Measurements from ENCODE around the gene KRT32.

The KRT32 gene

DNA sequence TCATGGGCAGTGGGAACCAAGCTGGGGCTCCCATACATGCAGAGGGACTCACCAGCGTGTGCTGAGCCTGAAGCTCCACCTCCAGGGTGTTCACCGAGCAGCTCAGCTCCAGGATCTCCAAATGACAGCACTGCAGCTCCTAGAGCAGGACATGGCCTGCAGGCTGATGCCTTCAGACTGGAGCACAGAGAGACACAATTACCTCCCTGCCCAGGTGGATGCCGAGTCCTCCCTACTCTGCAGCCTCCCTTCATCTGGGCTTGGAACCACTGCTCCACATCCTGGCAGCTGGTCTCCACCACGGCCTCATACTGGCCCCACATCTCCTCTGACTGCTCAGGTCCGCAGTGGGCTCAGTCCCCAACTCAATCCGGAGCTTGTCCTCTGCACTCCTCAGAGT, 18.2 kb downstream of the KRT32 start:
- in situ Hi-C loops (cut with MboI; ENCODE audit: low sequenced_read_pairs, unreplicated experiment), result no loop called here
- no peak for DNase-seq (ENCODE audit: low spot score)
- TF ChIP-seq CTCF (IDR thresholded peaks at IDR 0.05; ENCODE audit: borderline replicate concordance, control extremely low read depth, extremely low read depth, insufficient read depth, missing control alignments), result no peak

GRCh38 chr17:41448506-41448905, 18.7 kb downstream of the KRT32 start:
- in situ Hi-C loops (cut with MboI; ENCODE audit: low sequenced_read_pairs, unreplicated experiment), result no loop called here
- no peak for DNase-seq (ENCODE audit: low spot score)
- no peak for TF ChIP-seq CTCF (IDR thresholded peaks at IDR 0.05; ENCODE audit: borderline replicate concordance, control extremely low read depth, extremely low read depth, insufficient read depth, missing control alignments)

DNA sequence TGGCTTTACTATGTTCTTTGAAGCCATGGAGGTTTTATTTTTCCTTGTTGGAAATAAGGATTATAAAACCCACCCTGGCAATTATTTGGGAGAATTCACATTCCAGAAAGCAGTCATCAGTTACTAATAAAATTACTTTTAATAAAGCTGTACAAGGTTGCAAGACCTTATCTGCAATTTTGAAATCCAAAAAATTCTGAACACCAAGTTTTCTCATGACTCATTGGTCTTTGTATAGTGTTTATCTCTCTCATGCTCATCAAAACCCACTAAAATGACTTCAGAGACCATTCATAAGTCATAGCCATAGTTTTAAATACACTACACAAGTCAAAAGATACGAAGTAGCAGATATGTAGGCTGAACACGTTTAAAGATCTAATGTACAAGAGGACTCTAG, 20.4 kb downstream of the KRT32 start:
- in situ Hi-C loops (cut with MboI; ENCODE audit: low sequenced_read_pairs, unreplicated experiment), result no loop called here
- no peak for DNase-seq (ENCODE audit: low spot score)
- no peak for TF ChIP-seq CTCF (IDR thresholded peaks at IDR 0.05; ENCODE audit: borderline replicate concordance, control extremely low read depth, extremely low read depth, insufficient read depth, missing control alignments)

DNA sequence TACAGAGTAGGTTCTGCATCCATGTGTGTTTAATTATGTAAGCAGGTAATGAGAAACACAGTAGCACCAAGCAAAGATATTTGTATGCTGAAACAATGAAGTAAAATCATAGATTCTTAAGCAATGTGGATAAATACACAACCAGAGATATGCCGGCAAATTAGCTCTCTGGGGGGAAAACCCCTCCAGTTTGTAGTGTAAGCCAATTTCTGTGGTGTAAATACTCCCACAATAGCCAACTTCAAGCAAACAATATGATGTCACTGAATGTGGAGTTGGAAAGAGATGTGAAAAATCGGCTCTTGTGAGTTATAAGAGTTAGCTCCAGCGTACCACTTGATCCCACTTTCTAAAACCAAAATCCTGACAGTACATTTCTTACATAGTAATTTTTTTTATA, 22.5 kb downstream of the KRT32 start:
- no peak for TF ChIP-seq CTCF (IDR thresholded peaks at IDR 0.05; ENCODE audit: borderline replicate concordance, control extremely low read depth, extremely low read depth, insufficient read depth, missing control alignments)
- no peak for DNase-seq (ENCODE audit: low spot score)
- in situ Hi-C loops (cut with MboI; ENCODE audit: low sequenced_read_pairs, unreplicated experiment), result no loop called here

GRCh38 chr17:41444186-41444585, 23.0 kb downstream of the KRT32 start:
- no peak for DNase-seq (ENCODE audit: low spot score)
- no peak for TF ChIP-seq CTCF (IDR thresholded peaks at IDR 0.05; ENCODE audit: borderline replicate concordance, control extremely low read depth, extremely low read depth, insufficient read depth, missing control alignments)
- in situ Hi-C loops (cut with MboI; ENCODE audit: low sequenced_read_pairs, unreplicated experiment), result no loop called here

- no peak for DNase-seq (ENCODE audit: low spot score)
- TF ChIP-seq CTCF (IDR thresholded peaks at IDR 0.05; ENCODE audit: borderline replicate concordance, control extremely low read depth, extremely low read depth, insufficient read depth, missing control alignments), result no peak
- in situ Hi-C loops (cut with MboI; ENCODE audit: low sequenced_read_pairs, unreplicated experiment), result no loop called here
These were observed 24.4 kb downstream of the KRT32 start for GRCh38 chr17:41442739-41443138.

DNA sequence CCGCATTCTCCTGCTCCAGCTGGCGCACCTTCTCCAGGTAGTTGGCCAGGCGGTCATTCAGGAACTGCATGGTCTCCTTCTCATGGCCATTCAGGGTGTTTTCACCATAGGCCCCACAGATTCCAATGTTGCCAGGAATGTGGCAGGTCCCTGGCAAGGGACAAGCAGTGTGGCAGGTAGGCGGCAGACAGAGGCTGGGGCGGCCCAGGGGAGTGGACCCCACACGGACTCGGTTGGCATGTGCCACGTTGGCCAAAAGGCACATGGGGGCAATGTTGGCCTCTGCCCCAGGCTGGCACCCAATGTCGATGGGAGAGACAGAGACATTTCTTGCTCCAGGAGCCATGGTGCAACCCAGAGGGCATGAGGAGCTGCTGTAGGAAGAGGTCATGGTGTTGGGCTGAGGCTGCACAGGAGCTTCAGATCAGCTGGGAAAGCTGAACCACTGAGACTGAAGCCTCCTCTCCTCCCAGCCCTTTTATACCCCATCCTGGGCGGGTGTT, 26.6 kb downstream of the KRT32 start, which contains the start of gene KRT38:
Gene KRT38, minus strand, starts transcription at position 453 of the 503 bp plus-strand sequence. Its CDS starts 62 bp downstream, at position 391.
- TF ChIP-seq CTCF (IDR thresholded peaks at IDR 0.05; ENCODE audit: borderline replicate concordance, control extremely low read depth, extremely low read depth, insufficient read depth, missing control alignments), result no peak
- no peak for DNase-seq (ENCODE audit: low spot score)
- in situ Hi-C loops (cut with MboI; ENCODE audit: low sequenced_read_pairs, unreplicated experiment), result no loop called here
